ENCODE data around the gene NPY2R.

The NPY2R gene

GRCh38 chr4:155252327-155252726, 43.9 kb downstream of the NPY2R start:
- DNase-seq: no peak

GRCh38 chr4:155263480-155263879, 55.0 kb downstream of the NPY2R start:
- DNase-seq: no peak

- no peak for DNase-seq
These were observed 56.7 kb downstream of the NPY2R start for GRCh38 chr4:155265113-155265512.
